ENCODE data around the gene NAA40.
A peak's percentile ranks its signal among the peaks of the same experiment; 100 is the strongest.
"Not testable (repeated sequence)": the region's sequence is repeated elsewhere in the genome, so short reads cannot be mapped to it uniquely, and the experiment has no call there.

Gene NAA40

DNA sequence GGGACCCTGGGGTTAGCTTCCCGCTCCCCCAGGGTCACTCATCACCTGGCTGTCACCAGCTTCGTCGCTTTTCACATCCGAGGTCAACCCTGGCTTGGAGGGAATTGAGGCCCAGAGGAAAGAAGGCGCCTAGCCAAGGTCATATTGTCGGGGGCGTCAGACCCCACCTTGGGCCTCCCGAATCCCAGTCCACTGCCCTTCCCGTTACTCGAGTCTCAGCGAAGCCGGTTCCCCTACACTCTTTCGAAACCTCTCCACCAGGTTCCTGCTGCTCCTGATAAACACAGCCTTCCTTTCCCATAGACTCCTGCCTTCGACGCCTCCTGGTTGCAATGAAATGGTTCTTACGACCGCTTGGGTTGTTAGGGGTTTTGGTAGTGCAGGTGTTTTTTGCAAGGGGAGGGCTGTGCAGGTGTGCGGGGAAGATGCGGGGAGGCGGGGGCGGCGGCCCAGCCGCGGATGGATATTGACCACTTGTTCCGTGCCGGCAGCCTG lies 642 bp downstream of the NAA40 start:
- no peak for DNase-seq (ENCODE audit: low read depth)

DNA sequence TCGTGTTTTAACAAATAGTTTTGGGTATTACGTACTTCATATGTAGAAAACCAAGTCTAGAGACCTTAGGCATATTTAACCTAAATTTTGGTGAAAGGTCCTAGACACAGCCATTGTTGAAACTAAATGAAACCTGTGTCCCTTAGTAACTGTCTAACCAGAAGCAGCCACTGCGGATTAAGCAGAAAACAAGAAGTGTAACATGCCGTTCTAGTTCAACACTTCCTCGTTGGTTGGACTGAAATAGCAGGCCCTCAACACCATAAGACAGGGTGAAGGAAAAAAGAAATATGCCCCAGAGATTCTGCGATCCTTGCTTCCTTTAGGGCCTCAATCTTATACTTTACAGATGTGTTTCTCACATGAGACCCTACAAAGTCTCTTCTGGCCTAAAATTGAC lies 2.0 kb downstream of the NAA40 start:
- no peak for DNase-seq (ENCODE audit: low read depth)

DNA sequence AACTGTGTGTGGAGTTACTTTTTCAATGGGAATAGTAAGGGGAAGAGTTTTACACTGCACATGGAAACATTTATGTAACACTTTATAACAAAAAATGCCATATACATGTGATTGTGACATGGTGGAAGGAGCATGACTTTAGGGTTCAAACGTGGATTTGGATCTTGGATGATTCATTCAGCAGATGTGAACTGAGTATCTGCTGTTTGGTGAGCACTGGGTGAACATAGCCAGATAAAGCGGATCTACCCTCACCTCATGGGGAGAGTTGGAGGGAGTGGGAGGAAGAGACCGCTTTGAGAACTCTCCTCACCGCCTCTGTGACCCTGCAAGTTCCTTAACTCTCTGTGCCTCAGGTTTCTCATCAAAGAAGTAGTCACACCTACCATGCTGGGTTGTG lies 3.1 kb downstream of the NAA40 start:
- DNase-seq (ENCODE audit: low read depth), result no peak

- no peak for DNase-seq (ENCODE audit: low read depth)
Measured at GRCh38 chr11:63942803-63943202, 4.0 kb downstream of the NAA40 start.

DNA sequence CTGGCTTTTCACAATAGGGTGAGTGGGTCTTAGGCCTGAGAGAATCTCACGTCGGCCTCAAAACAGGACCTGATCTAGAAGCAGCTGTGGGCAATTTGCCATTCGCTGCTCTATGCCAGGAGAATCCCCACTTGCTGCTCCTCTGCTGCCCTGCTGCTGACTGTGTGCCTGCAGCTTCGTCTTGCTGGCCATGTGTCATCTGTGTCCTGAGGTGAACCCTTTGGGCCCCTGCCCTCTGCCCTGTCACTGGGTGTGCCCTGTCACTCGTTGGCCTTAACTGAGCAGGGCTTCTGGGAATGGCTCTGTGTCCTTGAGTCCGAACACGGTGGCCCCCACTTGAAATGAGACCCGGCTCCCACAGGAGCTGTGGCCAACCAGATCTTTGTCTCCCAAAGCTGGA lies 6.2 kb downstream of the NAA40 start:
- DNase-seq (ENCODE audit: low read depth), result no peak

GRCh38 chr11:63945477-63946163 lies 6.8 kb downstream of the NAA40 start:
- peak; percentile 28 for DNase-seq (ENCODE audit: low read depth)

- DNase-seq (ENCODE audit: low read depth), result no peak
Measured at GRCh38 chr11:63951779-63952536, 13.2 kb downstream of the NAA40 start.

GRCh38 chr11:63952570-63952969 lies 13.8 kb downstream of the NAA40 start:
- no peak for DNase-seq (ENCODE audit: low read depth)

GRCh38 chr11:63958008-63958407 lies 19.2 kb downstream of the NAA40 start:
- no peak for DNase-seq (ENCODE audit: low read depth)

DNA sequence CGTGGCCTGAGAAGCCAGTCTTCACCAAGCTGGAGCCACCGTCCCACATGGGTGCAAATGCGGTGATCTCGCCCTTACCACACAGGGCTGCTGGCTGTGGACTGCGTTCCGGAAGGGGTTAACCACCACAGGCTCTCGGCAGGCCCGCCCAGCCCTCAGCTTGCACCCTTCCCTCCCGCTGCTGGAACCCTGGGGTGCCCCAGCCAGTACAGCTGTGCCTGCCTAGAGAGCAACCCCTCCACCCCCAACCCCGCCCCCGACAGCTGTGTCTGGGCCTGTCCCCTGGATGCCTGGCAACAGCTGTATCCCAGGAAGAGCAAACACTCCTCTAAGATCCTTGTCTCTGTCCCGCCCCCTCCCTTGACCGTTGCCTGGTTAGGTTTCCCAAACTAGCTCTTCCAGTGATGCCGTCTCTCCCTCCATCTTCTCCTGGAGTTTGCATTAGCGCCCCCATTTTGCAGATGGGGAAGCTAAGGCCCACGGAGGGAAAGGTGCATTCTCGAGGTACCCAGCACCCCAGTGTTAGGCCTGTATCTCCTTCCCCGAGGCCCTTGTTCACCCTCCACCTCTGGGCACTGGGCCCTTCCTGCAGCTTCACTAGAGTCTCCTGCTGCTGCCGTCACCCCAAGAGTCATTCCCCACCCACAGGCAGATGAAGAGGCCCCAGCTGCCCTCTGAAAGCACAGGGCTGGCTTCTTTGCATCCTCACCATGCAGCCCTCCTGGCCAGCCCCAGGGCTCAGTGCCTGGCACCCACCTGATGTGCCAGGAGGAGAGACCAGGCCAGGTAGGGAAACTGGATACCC lies 23.0 kb downstream of the NAA40 start:
- DNase-seq (ENCODE audit: low read depth), result no peak

GRCh38 chr11:63963895-63964294 lies 25.1 kb downstream of the NAA40 start:
- DNase-seq (ENCODE audit: low read depth), result not testable (repeated sequence)

GRCh38 chr11:63966444-63966843 lies 27.6 kb downstream of the NAA40 start:
- DNase-seq (ENCODE audit: low read depth), result no peak

- DNase-seq (ENCODE audit: low read depth), result no peak
Measured at GRCh38 chr11:63969461-63969860, 30.7 kb downstream of the NAA40 start.

DNA sequence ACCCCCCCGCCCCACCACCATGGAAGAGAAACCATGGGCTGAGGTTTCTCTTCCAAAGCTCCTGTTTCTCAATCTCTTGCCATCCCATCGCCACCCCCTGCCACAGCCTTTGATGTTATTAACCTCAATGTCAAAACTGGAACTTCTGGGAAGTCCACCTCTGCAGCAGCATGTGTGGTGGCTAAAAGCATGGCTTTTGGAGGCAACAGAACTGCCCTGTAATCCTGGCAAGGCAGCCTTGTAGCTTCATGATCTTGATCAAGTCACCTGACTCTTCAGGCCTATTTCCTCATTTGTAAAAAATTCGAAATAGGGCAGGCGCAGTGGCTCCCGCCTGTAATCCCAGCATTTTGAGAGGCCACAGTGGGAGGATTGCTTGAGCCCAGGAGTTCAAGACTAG lies 32.1 kb downstream of the NAA40 start:
- no peak for DNase-seq (ENCODE audit: low read depth)

GRCh38 chr11:63973912-63974258 lies 35.1 kb downstream of the NAA40 start:
- DNase-seq (ENCODE audit: low read depth), result not testable (repeated sequence)

GRCh38 chr11:63974259-63975143 lies 35.7 kb downstream of the NAA40 start, which contains the start of gene COX8A:
COX8A (plus strand) TSS chr11:63974620; CDS start chr11:63974681, 61 bp downstream.
- peak; percentile 94 for DNase-seq (ENCODE audit: low read depth)

GRCh38 chr11:63978551-63979239 lies 39.9 kb downstream of the NAA40 start:
- DNase-seq (ENCODE audit: low read depth), result no peak

- no peak for DNase-seq (ENCODE audit: low read depth)
Measured at GRCh38 chr11:63979426-63979825, 40.6 kb downstream of the NAA40 start.

- peak; percentile 51 for DNase-seq (ENCODE audit: low read depth)
Measured at GRCh38 chr11:63985812-63986155, 47.0 kb downstream of the NAA40 start.

DNA sequence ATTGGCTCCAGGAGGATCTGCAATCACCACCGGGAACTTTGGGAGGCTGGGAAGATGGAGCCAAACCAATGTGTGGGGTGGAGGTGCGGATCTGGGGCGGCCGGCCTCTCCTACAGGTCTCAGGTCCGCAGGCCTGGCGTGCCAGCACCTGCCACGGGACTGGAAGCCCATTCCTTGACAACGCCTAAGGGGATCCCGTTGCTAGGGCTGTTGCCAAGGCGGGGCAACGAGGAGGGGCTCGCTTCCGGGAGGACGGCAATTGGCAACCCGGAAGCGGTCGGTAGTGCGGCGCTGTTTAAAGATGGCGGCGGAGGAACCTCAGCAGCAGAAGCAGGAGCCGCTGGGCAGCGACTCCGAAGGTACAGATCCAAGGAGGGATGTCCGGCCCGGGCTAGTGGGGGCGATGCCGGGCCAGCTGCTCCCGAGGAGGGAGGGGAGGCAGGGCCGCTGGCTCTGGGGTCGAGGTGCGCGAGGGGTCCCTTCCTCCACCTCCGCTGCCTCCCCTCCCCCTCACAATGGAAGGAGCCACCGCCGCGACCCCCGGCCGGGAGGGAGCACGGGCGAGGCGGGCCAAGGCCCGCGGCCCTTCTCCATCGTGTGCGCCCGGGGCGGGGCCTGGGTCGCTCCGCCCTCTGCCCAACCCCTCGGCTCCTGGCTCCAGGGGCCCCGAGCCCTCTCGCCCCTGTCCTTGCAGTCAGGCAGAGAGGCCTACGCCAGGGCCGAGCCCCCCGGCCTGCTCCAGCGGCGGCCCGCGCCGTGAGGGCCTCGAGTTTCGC lies 47.5 kb downstream of the NAA40 start, which contains the start of gene OTUB1:
Gene OTUB1, plus strand, starts transcription at position 283 of the 776 bp plus-strand sequence. Its CDS starts 19 bp downstream, at position 302.
- peak; percentile 82 for DNase-seq (ENCODE audit: low read depth)
